Fibroblast of the conjunctiva (primary cell): ENCODE data around the gene SCAF8.
A peak's percentile ranks its signal among the peaks of the same experiment; 100 is the strongest.
"Not testable (repeated sequence)": the region's sequence is repeated elsewhere in the genome, so short reads cannot be mapped to it uniquely, and the experiment has no call there.

Experiments
- DNase-seq: peaks from one replicate; pipeline ENCODE4 v3.0.0-alpha.2; 2010; ENCODE audit warnings: low read depth

Gene SCAF8

GRCh38 chr6:154782193-154782592, 49.0 kb downstream of the SCAF8 start:
- DNase-seq = no peak

GRCh38 chr6:154783229-154783628, 50.0 kb downstream of the SCAF8 start:
- no peak for DNase-seq

- no peak for DNase-seq
Measured at GRCh38 chr6:154785075-154785474, 51.9 kb downstream of the SCAF8 start.

GRCh38 chr6:154786144-154786868, 53.1 kb downstream of the SCAF8 start:
- no peak for DNase-seq

- no peak for DNase-seq
Measured at GRCh38 chr6:154791556-154792317, 58.5 kb downstream of the SCAF8 start.

- no peak for DNase-seq
Measured at GRCh38 chr6:154792325-154792724, 59.1 kb downstream of the SCAF8 start.

GRCh38 chr6:154792761-154793160, 59.5 kb downstream of the SCAF8 start:
- no peak for DNase-seq

- DNase-seq = no peak
Measured at GRCh38 chr6:154796484-154796883, 63.3 kb downstream of the SCAF8 start.

- no peak for DNase-seq
Measured at GRCh38 chr6:154797857-154798256, 64.6 kb downstream of the SCAF8 start.

GRCh38 chr6:154800338-154800737, 67.1 kb downstream of the SCAF8 start:
- DNase-seq = no peak

- peak; percentile 63 for DNase-seq
Measured at GRCh38 chr6:154805288-154805911, 72.2 kb downstream of the SCAF8 start.

- DNase-seq = no peak
Measured at GRCh38 chr6:154806804-154807203, 73.6 kb downstream of the SCAF8 start.

GRCh38 chr6:154811663-154812062, 78.4 kb downstream of the SCAF8 start:
- not testable (repeated sequence) for DNase-seq

- no peak for DNase-seq
Measured at GRCh38 chr6:154814063-154814462, 80.8 kb downstream of the SCAF8 start.

GRCh38 chr6:154815938-154816820, 83.0 kb downstream of the SCAF8 start:
- no peak for DNase-seq

GRCh38 chr6:154821099-154821498, 87.9 kb downstream of the SCAF8 start:
- no peak for DNase-seq

GRCh38 chr6:154821638-154822037, 88.4 kb downstream of the SCAF8 start:
- DNase-seq = no peak

- no peak for DNase-seq
Measured at GRCh38 chr6:154822947-154823558, 89.8 kb downstream of the SCAF8 start.

GRCh38 chr6:154824076-154824475, 90.9 kb downstream of the SCAF8 start:
- no peak for DNase-seq

GRCh38 chr6:154829970-154830369, 96.8 kb downstream of the SCAF8 start:
- DNase-seq = no peak

- no peak for DNase-seq
Measured at GRCh38 chr6:154830771-154831170, 97.6 kb downstream of the SCAF8 start.

GRCh38 chr6:154835307-154835706, 102.1 kb downstream of the SCAF8 start:
- no peak for DNase-seq
